ENCODE results near the gene CPB1.

The CPB1 gene

GRCh38 chr3:148845756-148846395 lies 18.3 kb downstream of the CPB1 start:
- no peak for DNase-seq (ENCODE audit: low spot score in 2 of 2)
- no peak overlapping the region for H3K4me3 Mint-ChIP-seq
- H3K36me3 Mint-ChIP-seq (ENCODE audit: insufficient read depth): no peaks in the 10 kb centered on the region
- H3K27ac Mint-ChIP-seq (ENCODE audit: low read depth): no peak overlapping the region
- H3K4me1 Mint-ChIP-seq: no peaks in the 10 kb centered on the region
- no peaks in the 10 kb centered on the region for H3K9me3 Mint-ChIP-seq
- peaks cover 16% of the 10 kb centered on the region for H3K27me3 Mint-ChIP-seq
- ATAC-seq (replicated peaks; ENCODE audit: extremely low read depth, poor library complexity, severe bottlenecking): no peak

DNA sequence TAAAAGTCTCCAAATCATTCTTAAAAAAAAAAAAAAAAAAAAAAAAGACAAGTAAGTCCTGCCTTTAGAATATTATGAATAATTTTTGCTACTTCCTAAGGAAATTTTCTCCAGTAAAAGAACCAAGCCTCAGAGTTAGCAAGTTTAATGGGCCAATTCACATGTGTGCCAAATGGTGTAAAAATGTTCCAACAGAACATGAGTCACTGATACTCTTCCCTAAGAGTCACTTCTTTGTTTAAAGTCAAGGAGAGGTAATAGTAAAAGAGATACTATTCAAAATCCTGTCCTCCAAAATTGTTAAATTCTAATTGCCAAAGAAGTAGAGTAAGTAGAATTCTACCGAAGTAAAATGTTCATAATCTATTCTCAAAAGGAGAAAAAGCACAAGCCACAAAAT lies 19.7 kb downstream of the CPB1 start:
- H3K4me3 Mint-ChIP-seq: no peak overlapping the region
- peaks cover 12% of the 10 kb centered on the region for H3K27me3 Mint-ChIP-seq
- no peak for ATAC-seq (replicated peaks; ENCODE audit: extremely low read depth, poor library complexity, severe bottlenecking)
- no peak for DNase-seq (ENCODE audit: low spot score in 2 of 2)
- no peaks in the 10 kb centered on the region for H3K9me3 Mint-ChIP-seq
- no peak overlapping the region for H3K27ac Mint-ChIP-seq (ENCODE audit: low read depth)
- no peaks in the 10 kb centered on the region for H3K4me1 Mint-ChIP-seq
- no peaks in the 10 kb centered on the region for H3K36me3 Mint-ChIP-seq (ENCODE audit: insufficient read depth)

DNA sequence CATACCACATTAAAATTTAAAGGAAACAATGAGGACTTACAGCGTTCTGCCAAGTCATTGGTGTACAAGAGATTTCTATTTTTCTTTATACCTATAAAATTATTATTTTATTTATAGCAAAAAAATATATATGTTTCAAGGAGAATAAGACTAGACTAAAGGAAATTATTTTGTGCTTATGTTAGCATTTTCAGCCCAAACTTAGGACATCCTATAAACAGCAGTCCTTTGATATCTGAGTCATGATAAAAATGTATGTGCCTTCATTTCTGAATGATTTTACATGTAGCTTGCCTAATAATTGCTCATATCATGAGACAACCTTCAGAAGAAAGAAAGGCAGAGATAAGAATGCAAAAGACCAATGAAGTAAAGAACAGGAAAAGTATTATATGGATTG lies 20.8 kb downstream of the CPB1 start:
- Mint-ChIP-seq H3K4me3 (no peak overlapping the region), H3K27ac (ENCODE audit: low read depth) (no peak overlapping the region), H3K27me3 (peaks cover 7% of the 10 kb centered on the region), H3K9me3 (no peaks in the 10 kb centered on the region), H3K4me1 (no peaks in the 10 kb centered on the region), H3K36me3 (ENCODE audit: insufficient read depth) (no peaks in the 10 kb centered on the region)
- DNase-seq (ENCODE audit: low spot score in 2 of 2) (no peak), ATAC-seq (replicated peaks; ENCODE audit: extremely low read depth, poor library complexity, severe bottlenecking) (no peak)

DNA sequence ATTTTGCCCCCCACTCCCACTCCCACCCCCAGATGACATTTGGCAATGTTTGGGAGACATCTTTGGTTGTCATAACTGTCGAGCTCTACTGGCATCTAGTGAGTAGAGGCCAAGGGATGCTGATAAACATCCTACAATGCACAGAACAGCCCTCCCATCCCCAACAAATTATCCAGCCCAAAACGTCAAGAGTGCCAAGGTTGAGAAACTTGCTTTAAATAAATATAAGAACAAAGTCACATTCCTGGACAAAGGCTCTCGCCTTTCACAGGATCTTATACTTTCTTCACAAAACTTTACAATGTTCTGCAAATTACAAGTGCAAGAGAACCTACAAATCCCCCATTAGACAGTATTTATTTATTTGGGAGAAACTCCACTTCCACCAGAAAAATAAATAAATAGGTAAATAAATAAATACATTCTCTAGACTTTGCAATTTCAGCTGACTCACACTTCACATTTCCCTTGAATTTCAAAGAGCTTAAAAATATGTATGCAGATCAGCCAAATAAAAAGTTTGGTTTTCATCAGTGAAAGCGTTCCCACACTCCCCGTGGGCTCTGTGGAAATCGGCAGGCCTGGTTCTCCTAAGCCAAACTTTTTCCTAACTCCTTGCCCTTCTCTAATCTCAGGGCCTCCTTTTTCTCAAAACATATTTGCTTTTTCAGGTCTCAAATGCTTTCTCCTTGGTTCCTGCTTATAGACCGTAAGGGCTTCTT lies 24.8 kb downstream of the CPB1 start:
- H3K27me3 Mint-ChIP-seq: peaks cover 12% of the 10 kb centered on the region
- H3K36me3 Mint-ChIP-seq (ENCODE audit: insufficient read depth): no peaks in the 10 kb centered on the region
- no peak overlapping the region for H3K27ac Mint-ChIP-seq (ENCODE audit: low read depth)
- ATAC-seq (replicated peaks; ENCODE audit: extremely low read depth, poor library complexity, severe bottlenecking) (no peak), DNase-seq (ENCODE audit: low spot score in 2 of 2) (no peak)
- no peaks in the 10 kb centered on the region for H3K9me3 Mint-ChIP-seq
- no peak overlapping the region for H3K4me3 Mint-ChIP-seq
- H3K4me1 Mint-ChIP-seq: no peaks in the 10 kb centered on the region

GRCh38 chr3:148853076-148853475 lies 25.5 kb downstream of the CPB1 start:
- Mint-ChIP-seq H3K27ac (ENCODE audit: low read depth) (no peak overlapping the region), H3K9me3 (no peaks in the 10 kb centered on the region)

DNA sequence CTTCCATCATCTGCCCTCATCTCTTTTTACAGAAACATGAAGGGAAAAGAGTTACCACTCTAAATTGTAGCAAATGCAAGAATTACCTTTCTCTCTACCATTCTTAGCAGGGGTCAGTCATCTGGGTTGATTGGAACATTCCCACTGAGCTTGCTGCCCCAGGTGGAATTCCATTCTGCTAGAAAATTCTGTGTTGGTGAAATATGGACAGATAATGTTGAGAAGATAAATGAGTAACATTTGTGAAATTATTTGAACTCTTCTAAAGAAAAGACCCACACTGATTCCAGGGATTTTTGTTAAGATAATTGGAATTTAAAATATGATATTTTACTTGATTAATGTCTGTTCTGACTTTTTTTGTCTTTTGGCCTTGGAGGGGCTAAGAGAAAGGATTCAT lies 26.4 kb downstream of the CPB1 start:
- peaks cover 12% of the 10 kb centered on the region for H3K27me3 Mint-ChIP-seq
- H3K36me3 Mint-ChIP-seq (ENCODE audit: insufficient read depth): no peaks in the 10 kb centered on the region
- ATAC-seq (replicated peaks; ENCODE audit: extremely low read depth, poor library complexity, severe bottlenecking) (no peak), DNase-seq (ENCODE audit: low spot score in 2 of 2) (no peak)
- no peaks in the 10 kb centered on the region for H3K9me3 Mint-ChIP-seq
- H3K4me1 Mint-ChIP-seq: no peaks in the 10 kb centered on the region
- no peak overlapping the region for H3K27ac Mint-ChIP-seq (ENCODE audit: low read depth)
- H3K4me3 Mint-ChIP-seq: no peak overlapping the region

More at GRCh38 chr3:148853076-148853475, 25.5 kb downstream of the CPB1 start:
- no peaks in the 10 kb centered on the region for H3K4me1 Mint-ChIP-seq
- no peaks in the 10 kb centered on the region for H3K36me3 Mint-ChIP-seq (ENCODE audit: insufficient read depth)
- H3K4me3 Mint-ChIP-seq: no peak overlapping the region
- peaks cover 12% of the 10 kb centered on the region for H3K27me3 Mint-ChIP-seq
- no peak for DNase-seq (ENCODE audit: low spot score in 2 of 2)
- no peak for ATAC-seq (replicated peaks; ENCODE audit: extremely low read depth, poor library complexity, severe bottlenecking)

- peaks cover 28% of the 10 kb centered on the region for H3K27me3 Mint-ChIP-seq
- DNase-seq (ENCODE audit: low spot score in 2 of 2) (no peak), ATAC-seq (replicated peaks; ENCODE audit: extremely low read depth, poor library complexity, severe bottlenecking) (no peak)
- no peaks in the 10 kb centered on the region for H3K36me3 Mint-ChIP-seq (ENCODE audit: insufficient read depth)
- no peaks in the 10 kb centered on the region for H3K4me1 Mint-ChIP-seq
- H3K9me3 Mint-ChIP-seq: no peaks in the 10 kb centered on the region
- H3K27ac Mint-ChIP-seq (ENCODE audit: low read depth): no peak overlapping the region
- no peak overlapping the region for H3K4me3 Mint-ChIP-seq
Measured at GRCh38 chr3:148856384-148856783, 28.8 kb downstream of the CPB1 start.

DNA sequence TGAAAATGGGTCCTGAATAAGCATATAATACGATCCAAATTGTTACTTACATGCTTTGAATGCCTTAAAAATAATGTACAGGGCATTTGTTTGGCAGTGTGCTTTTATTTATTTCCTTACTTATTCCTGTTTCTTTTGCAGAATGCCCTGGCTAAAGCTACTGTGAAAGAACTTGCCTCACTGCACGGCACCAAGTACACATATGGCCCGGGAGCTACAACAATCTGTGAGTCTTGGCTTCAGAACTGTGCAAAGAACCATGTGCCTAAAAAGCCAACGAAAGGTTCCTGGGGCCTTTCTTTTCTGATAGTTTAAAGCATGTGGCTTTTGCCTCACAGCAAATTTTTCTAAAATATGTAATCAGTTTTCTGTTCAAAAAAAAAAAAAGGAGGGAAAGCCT lies 29.7 kb downstream of the CPB1 start:
- ATAC-seq (replicated peaks; ENCODE audit: extremely low read depth, poor library complexity, severe bottlenecking): no peak
- Mint-ChIP-seq H3K36me3 (ENCODE audit: insufficient read depth) (no peaks in the 10 kb centered on the region), H3K27me3 (peaks cover 35% of the 10 kb centered on the region), H3K27ac (ENCODE audit: low read depth) (no peak overlapping the region), H3K4me3 (no peak overlapping the region), H3K9me3 (no peaks in the 10 kb centered on the region), H3K4me1 (no peaks in the 10 kb centered on the region)
- no peak for DNase-seq (ENCODE audit: low spot score in 2 of 2)

DNA sequence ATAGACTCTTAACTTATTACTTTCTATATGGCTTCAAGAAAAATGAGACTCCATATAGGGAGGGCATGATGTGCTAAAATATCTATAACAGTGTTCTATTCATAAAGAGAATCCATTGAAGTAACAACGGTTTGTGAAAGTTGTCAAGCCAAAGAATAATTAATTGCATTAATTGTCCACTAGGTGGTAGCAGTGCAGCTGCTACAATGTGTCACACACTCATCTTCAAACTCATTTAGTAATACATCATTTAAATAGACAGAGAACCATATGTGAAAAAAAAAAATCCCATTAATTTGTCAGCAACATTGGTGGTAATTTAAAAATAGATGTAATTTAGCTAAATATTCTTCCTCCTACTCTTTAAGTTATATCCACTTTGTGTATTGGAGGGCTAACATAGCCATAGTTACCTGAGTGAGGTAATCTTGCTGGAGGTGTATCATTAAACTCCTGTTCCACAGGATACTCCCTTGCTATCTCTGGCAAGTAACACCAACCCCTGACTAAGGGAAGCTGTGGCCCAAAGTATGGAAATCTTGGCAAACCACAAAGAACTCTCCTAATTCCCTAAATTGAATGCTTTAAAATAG lies 33.8 kb downstream of the CPB1 start:
- Mint-ChIP-seq H3K36me3 (ENCODE audit: insufficient read depth) (no peaks in the 10 kb centered on the region), H3K27ac (ENCODE audit: low read depth) (no peak overlapping the region), H3K4me1 (no peaks in the 10 kb centered on the region), H3K9me3 (no peaks in the 10 kb centered on the region), H3K4me3 (no peak overlapping the region), H3K27me3 (peaks cover 52% of the 10 kb centered on the region)
- ATAC-seq (replicated peaks; ENCODE audit: extremely low read depth, poor library complexity, severe bottlenecking) (peak; percentile 28), DNase-seq (ENCODE audit: low spot score in 2 of 2) (no peak)

GRCh38 chr3:148863297-148863696 lies 35.7 kb downstream of the CPB1 start:
- Mint-ChIP-seq H3K27me3 (peaks cover 72% of the 10 kb centered on the region), H3K27ac (ENCODE audit: low read depth) (no peak overlapping the region), H3K36me3 (ENCODE audit: insufficient read depth) (no peaks in the 10 kb centered on the region), H3K4me3 (no peak overlapping the region), H3K9me3 (no peaks in the 10 kb centered on the region), H3K4me1 (no peaks in the 10 kb centered on the region)
- no peak for ATAC-seq (replicated peaks; ENCODE audit: extremely low read depth, poor library complexity, severe bottlenecking)
- DNase-seq (ENCODE audit: low spot score in 2 of 2): no peak

- no peak overlapping the region for H3K27ac Mint-ChIP-seq (ENCODE audit: low read depth)
- H3K27me3 Mint-ChIP-seq: peaks cover 74% of the 10 kb centered on the region
- ATAC-seq (replicated peaks; ENCODE audit: extremely low read depth, poor library complexity, severe bottlenecking) (no peak), DNase-seq (ENCODE audit: low spot score in 2 of 2) (no peak)
- no peak overlapping the region for H3K4me3 Mint-ChIP-seq
- no peaks in the 10 kb centered on the region for H3K4me1 Mint-ChIP-seq
- no peaks in the 10 kb centered on the region for H3K9me3 Mint-ChIP-seq
- H3K36me3 Mint-ChIP-seq (ENCODE audit: insufficient read depth): no peaks in the 10 kb centered on the region
Measured at GRCh38 chr3:148863814-148864213, 36.2 kb downstream of the CPB1 start.

DNA sequence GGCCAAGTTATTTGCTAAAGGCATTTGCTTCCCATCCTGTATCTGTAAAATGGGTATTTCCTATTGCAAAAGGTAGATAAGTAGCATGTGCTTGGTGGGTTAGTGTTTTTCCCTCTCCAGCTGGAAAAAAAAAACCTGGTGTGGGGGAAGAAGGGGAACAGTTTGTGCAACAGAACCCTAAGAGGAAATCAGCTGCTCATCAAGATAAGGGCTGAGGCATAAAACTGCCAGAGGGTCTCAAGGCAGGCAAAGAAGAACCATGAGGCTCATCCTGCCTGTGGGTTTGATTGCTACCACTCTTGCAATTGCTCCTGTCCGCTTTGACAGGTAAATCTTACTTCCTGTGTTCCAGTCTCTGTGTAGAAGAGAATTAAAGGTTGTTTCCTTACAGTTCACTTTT lies 37.4 kb downstream of the CPB1 start, which contains the start of gene CPA3:
Gene CPA3 (plus strand): TSS at position 248 of the 400 bp plus-strand sequence. CDS start 12 bp downstream, at position 260.
- DNase-seq (ENCODE audit: low spot score in 2 of 2): no peak
- Mint-ChIP-seq H3K36me3 (ENCODE audit: insufficient read depth) (no peaks in the 10 kb centered on the region), H3K4me1 (no peaks in the 10 kb centered on the region), H3K27me3 (peaks cover 70% of the 10 kb centered on the region), H3K27ac (ENCODE audit: low read depth) (no peak within 1 kb of the TSS), H3K4me3 (no peak within 1 kb of the TSS), H3K9me3 (no peaks in the 10 kb centered on the region)
- ATAC-seq (replicated peaks; ENCODE audit: extremely low read depth, poor library complexity, severe bottlenecking): no peak

DNA sequence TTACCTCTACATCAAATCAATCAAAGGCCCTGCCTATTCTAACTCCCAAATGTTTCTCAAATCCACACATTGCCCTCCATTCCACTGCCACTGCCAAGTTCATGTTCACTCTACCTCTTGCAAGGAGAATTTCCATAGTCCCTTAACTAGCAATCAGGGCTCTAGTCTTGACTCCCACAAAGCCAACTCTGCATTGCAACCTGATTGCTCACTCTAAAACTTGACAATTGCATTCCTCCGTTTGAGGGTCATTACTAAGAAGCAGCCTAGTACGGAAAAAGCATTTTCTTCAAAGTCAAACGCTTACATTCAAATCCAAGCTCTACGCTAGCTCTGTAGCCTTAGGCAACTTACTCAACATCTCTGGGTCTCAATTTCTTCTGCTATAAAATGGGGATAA lies 38.6 kb downstream of the CPB1 start:
- Mint-ChIP-seq H3K9me3 (no peaks in the 10 kb centered on the region), H3K4me3 (no peak overlapping the region), H3K36me3 (ENCODE audit: insufficient read depth) (no peaks in the 10 kb centered on the region), H3K27ac (ENCODE audit: low read depth) (no peak overlapping the region), H3K27me3 (peaks cover 64% of the 10 kb centered on the region), H3K4me1 (no peaks in the 10 kb centered on the region)
- ATAC-seq (replicated peaks; ENCODE audit: extremely low read depth, poor library complexity, severe bottlenecking) (no peak), DNase-seq (ENCODE audit: low spot score in 2 of 2) (no peak)

All from central memory CD8-positive, alpha-beta T cell (primary cell).